ENCODE data around the gene OOSP1. TPM values are rescaled to one million over a fixed set of nuclear protein-coding genes. Genes with fewer than 3 reads are reported as not detected.

The OOSP1 gene
- polyA plus RNA-seq, 3 donors = not detected

- WGBS, 3 donors = 89 to 96% (median 90%) methylated on average over 1 of the region's 1 CpG
- no peak overlapping the region for H3K27ac ChIP-seq (ENCODE audit: low read depth, low read length)
These were observed 67.1 kb downstream of the OOSP1 start for GRCh38 chr11:60005360-60005759.

Other genes starting within 250 kb of the OOSP1 start
- not detected for gene OR10V1, start 224.6 kb upstream of the OOSP1 start, polyA plus RNA-seq
- gene STX3, start 183.1 kb upstream of the OOSP1 start, polyA plus RNA-seq = 10 to 100 TPM; 10.0 to 11.7 (median 11.4) TPM
- 10 to 100 TPM; 32.5 to 54.1 (median 52.7) TPM for gene MRPL16, start 127.7 kb upstream of the OOSP1 start, polyA plus RNA-seq
- gene CBLIF, start 92.9 kb upstream of the OOSP1 start, polyA plus RNA-seq = 100 to 1,000 TPM in 1 of 3 donors, 1 to 10 TPM in 1, under 1 TPM in 1; 0.03 to 160 (median 2.1) TPM
- gene TCN1, start 71.9 kb upstream of the OOSP1 start, polyA plus RNA-seq = 1 to 10 TPM in 2 of 3 donors, under 1 TPM in 1; 0.79 to 6.4 (median 1.3) TPM
- gene OOSP3, start 59.6 kb upstream of the OOSP1 start, polyA plus RNA-seq = not detected
- not detected for gene OOSP4A, start 25.6 kb downstream of the OOSP1 start, polyA plus RNA-seq
- not detected for gene OOSP4B, start 78.7 kb downstream of the OOSP1 start, polyA plus RNA-seq
- gene OOSP2, start 102.0 kb downstream of the OOSP1 start, polyA plus RNA-seq = not detected
- 1 to 10 TPM in 1 of 3 donors, under 1 TPM in 1, not detected in 1; 0.07 to 1.1 TPM for gene MS4A3, start 118.2 kb downstream of the OOSP1 start, polyA plus RNA-seq
- under 1 TPM in 2 of 3 donors, not detected in 1; 0.09 to 0.34 TPM for gene MS4A2, start 150.2 kb downstream of the OOSP1 start, polyA plus RNA-seq
- gene MS4A6A, start 244.7 kb downstream of the OOSP1 start, polyA plus RNA-seq = 10 to 100 TPM; 13.2 to 84.0 (median 76.3) TPM

All from adipose tissue (tissue), 3 donors.